Stimulated activated CD8-positive, alpha-beta memory T cell treated with anti-CD3 and anti-CD28 coated beads, Interleukin-15, amount 100 ng/mL, for 24 hours (primary cell): ENCODE data around the gene MRPS5.
"Not testable (repeated sequence)": the region's sequence is repeated elsewhere in the genome, so short reads cannot be mapped to it uniquely, and the experiment has no call there.

Experiments used
- DNase-seq: peaks from one replicate; pipeline ENCODE4 v3.0.0-alpha.2; 2020; ENCODE audit warnings: low read depth

Gene MRPS5

GRCh38 chr2:95047629-95048510 lies 73.7 kb downstream of the MRPS5 start:
- no peak for DNase-seq

GRCh38 chr2:95046371-95047112 lies 75.1 kb downstream of the MRPS5 start:
- no peak for DNase-seq

GRCh38 chr2:95044601-95045000 lies 77.0 kb downstream of the MRPS5 start:
- no peak for DNase-seq

GRCh38 chr2:95043300-95044093 lies 78.1 kb downstream of the MRPS5 start:
- DNase-seq = no peak

GRCh38 chr2:95042472-95043271 lies 78.9 kb downstream of the MRPS5 start:
- no peak for DNase-seq

GRCh38 chr2:95041824-95042442 lies 79.7 kb downstream of the MRPS5 start:
- DNase-seq = no peak

- DNase-seq = no peak
Measured at GRCh38 chr2:95041060-95041823, 80.4 kb downstream of the MRPS5 start.

- DNase-seq = no peak
Measured at GRCh38 chr2:95040426-95040825, 81.2 kb downstream of the MRPS5 start.

- no peak for DNase-seq
Measured at GRCh38 chr2:95039978-95040377, 81.6 kb downstream of the MRPS5 start.

- DNase-seq = no peak
Measured at GRCh38 chr2:95039363-95039762, 82.2 kb downstream of the MRPS5 start.

- no peak for DNase-seq
Measured at GRCh38 chr2:95038635-95039298, 82.8 kb downstream of the MRPS5 start.

- DNase-seq = not testable (repeated sequence)
Measured at GRCh38 chr2:95037841-95038585, 83.6 kb downstream of the MRPS5 start.

GRCh38 chr2:95037384-95037839 lies 84.2 kb downstream of the MRPS5 start:
- DNase-seq = no peak

GRCh38 chr2:95036596-95037383 lies 84.8 kb downstream of the MRPS5 start:
- DNase-seq = no peak
